Liver (tissue), 9 donors: ENCODE data around the gene MAPK1. TPM values are rescaled to one million over a fixed set of nuclear protein-coding genes. Genes with fewer than 3 reads are reported as not detected.

Experiments used
- DNase-seq: peaks from one replicate; pipeline ENCODE4 v3.0.0-alpha.2; 2017; ENCODE audit warnings: low spot score
- H3K27ac ChIP-seq, 2 donors: one replicate each; pipeline ENCODE4 v1.7.0; 2013; ENCODE audit warnings: inconsistent platforms in 2 of 2, low read length in 2 of 2, control low read depth in 1 of 2, low read depth in 1 of 2, mild to moderate bottlenecking in 1 of 2
- H3K27me3 ChIP-seq, 4 donors: one replicate each; pipeline versions ENCODE4 v1.6.1 to v1.7.0; 2013; ENCODE audit warnings: low read length in 3 of 4, inconsistent platforms in 1 of 4, mild to moderate bottlenecking in 1 of 4, moderate library complexity in 1 of 4; ENCODE audit not compliant: control insufficient read depth in 4 of 4, insufficient read depth in 4 of 4
- H3K36me3 ChIP-seq, 4 donors: one replicate each; pipeline versions ENCODE4 v1.6.1 to v1.7.0; 2013; ENCODE audit warnings: low read length in 3 of 4, mild to moderate bottlenecking in 3 of 4, low read depth in 1 of 4, moderate library complexity in 1 of 4; ENCODE audit not compliant: control insufficient read depth in 4 of 4, insufficient read depth in 3 of 4
- H3K4me1 ChIP-seq, 4 donors: one replicate each; pipeline versions ENCODE4 v1.6.1 to v1.7.0; 2013; ENCODE audit warnings: low read length in 3 of 4, mild to moderate bottlenecking in 3 of 4, moderate library complexity in 1 of 4; ENCODE audit not compliant: control insufficient read depth in 4 of 4, insufficient read depth in 4 of 4
- H3K4me3 ChIP-seq, 3 donors: one replicate each; pipeline versions ENCODE4 v1.6.1 to v1.7.0; 2013; ENCODE audit warnings: low read length in 3 of 3, control low read depth in 1 of 3, low read depth in 1 of 3, mild to moderate bottlenecking in 1 of 3
- H3K9ac ChIP-seq, 2 donors: one replicate each; pipeline ENCODE4 v1.7.0; 2013; ENCODE audit warnings: low read length in 2 of 2, mild to moderate bottlenecking in 2 of 2, moderate library complexity in 2 of 2, control low read depth in 1 of 2, low read depth in 1 of 2
- H3K9me3 ChIP-seq, 4 donors: one replicate each; pipeline versions ENCODE4 v1.6.1 to v1.7.0; 2013; ENCODE audit warnings: low read length in 3 of 4; ENCODE audit not compliant: control insufficient read depth in 4 of 4
- FOXA1 ChIP-seq: IDR thresholded peaks from 2 replicates; pipeline ENCODE4 v1.6.1; 2016; ENCODE audit warnings: antibody characterized with exemption
- FOXA2 ChIP-seq: IDR thresholded peaks from 2 replicates; pipeline ENCODE4 v1.6.1; 2016; ENCODE audit warnings: antibody characterized with exemption
- GABPA ChIP-seq, 2 donors: IDR thresholded peaks in 1 of 2; conservative IDR thresholded peaks in 1 of 2; 2 replicates each; pipeline ENCODE4 v1.6.1; 2016; ENCODE audit warnings: antibody characterized with exemption in 2 of 2, mild to moderate bottlenecking in 1 of 2, moderate library complexity in 1 of 2
- HNF4G ChIP-seq: IDR thresholded peaks from 2 replicates; pipeline ENCODE4 v1.6.1; 2016; ENCODE audit warnings: antibody characterized with exemption
- RAD21 ChIP-seq, 2 donors: IDR thresholded peaks; 2 replicates each; pipeline ENCODE4 v1.6.1; 2016; ENCODE audit warnings: antibody characterized with exemption in 2 of 2, mild to moderate bottlenecking in 2 of 2
- RXRA ChIP-seq, 2 donors: IDR thresholded peaks; 2 replicates each; pipeline ENCODE4 v1.6.1; 2017 to 2018; ENCODE audit warnings: antibody characterized with exemption in 2 of 2, mild to moderate bottlenecking in 1 of 2
- SP1 ChIP-seq: IDR thresholded peaks from 2 replicates; pipeline ENCODE4 v1.6.1; 2018; ENCODE audit warnings: antibody characterized with exemption, mild to moderate bottlenecking
- TAF1 ChIP-seq: conservative IDR thresholded peaks from 2 replicates; pipeline ENCODE4 v1.6.1; 2016; ENCODE audit warnings: antibody characterized with exemption, mild to moderate bottlenecking
- YY1 ChIP-seq: IDR thresholded peaks from 2 replicates; pipeline ENCODE4 v1.6.1; 2016; ENCODE audit warnings: antibody characterized with exemption, mild to moderate bottlenecking
- WGBS: extraction: QIAGEN DNeasy Blood & Tissue Kit; methylation state at CpG from one replicate; pipeline ENCODE4 v1.1.7; 2013; 5-methylcytosine and 5-hydroxymethylcytosine counted together
- polyA plus RNA-seq, 2 donors: library from polyadenylated mRNA; stranded (reverse) in 1 of 2; unstranded in 1 of 2; fragments of 200-250 nt in 1 of 2; fragments of >200 nt in 1 of 2; fragmentation: Nextera tagmentation in 1 of 2; extraction: Ambion mirVana in 1 of 2; gene quantifications; one replicate each; pipeline versions ENCODE4 v1.2.1 to v1.2.3, GENCODE V29; 2013 to 2015
- total RNA-seq, 2 donors: library from RNA; depleted of rRNA; stranded (reverse); fragments of >200 nt; gene quantifications; one replicate each; pipeline ENCODE4 v1.2.3, GENCODE V29; 2014
- TF ChIP-seq, protein P1 (sequence below): fragments of 150-350 bp; IDR thresholded peaks from 2 replicates; pipeline ENCODE4 v1.5.1; 2017; ENCODE audit warnings: improper control_type of control experiment, low read depth, low read length; ENCODE audit not compliant: missing input control
- TF ChIP-seq, protein P2 (sequence below): IDR thresholded peaks from 2 replicates; pipeline ENCODE4 v1.6.1; 2016; ENCODE audit warnings: antibody characterized with exemption, mild to moderate bottlenecking
- TF ChIP-seq, protein P3 (sequence below): IDR thresholded peaks from 2 replicates; pipeline ENCODE4 v1.6.1; 2016; ENCODE audit warnings: antibody characterized with exemption
- donor health status: healthy.
- donor health status: healthy.
- donor health status: healthy.
- donor health status: healthy.
- donor health status: healthy.

The MAPK1 gene
- total and polyA plus RNA-seq, 4 donors = 8.3 to 31.8 (median 22.8) TPM

DNA sequence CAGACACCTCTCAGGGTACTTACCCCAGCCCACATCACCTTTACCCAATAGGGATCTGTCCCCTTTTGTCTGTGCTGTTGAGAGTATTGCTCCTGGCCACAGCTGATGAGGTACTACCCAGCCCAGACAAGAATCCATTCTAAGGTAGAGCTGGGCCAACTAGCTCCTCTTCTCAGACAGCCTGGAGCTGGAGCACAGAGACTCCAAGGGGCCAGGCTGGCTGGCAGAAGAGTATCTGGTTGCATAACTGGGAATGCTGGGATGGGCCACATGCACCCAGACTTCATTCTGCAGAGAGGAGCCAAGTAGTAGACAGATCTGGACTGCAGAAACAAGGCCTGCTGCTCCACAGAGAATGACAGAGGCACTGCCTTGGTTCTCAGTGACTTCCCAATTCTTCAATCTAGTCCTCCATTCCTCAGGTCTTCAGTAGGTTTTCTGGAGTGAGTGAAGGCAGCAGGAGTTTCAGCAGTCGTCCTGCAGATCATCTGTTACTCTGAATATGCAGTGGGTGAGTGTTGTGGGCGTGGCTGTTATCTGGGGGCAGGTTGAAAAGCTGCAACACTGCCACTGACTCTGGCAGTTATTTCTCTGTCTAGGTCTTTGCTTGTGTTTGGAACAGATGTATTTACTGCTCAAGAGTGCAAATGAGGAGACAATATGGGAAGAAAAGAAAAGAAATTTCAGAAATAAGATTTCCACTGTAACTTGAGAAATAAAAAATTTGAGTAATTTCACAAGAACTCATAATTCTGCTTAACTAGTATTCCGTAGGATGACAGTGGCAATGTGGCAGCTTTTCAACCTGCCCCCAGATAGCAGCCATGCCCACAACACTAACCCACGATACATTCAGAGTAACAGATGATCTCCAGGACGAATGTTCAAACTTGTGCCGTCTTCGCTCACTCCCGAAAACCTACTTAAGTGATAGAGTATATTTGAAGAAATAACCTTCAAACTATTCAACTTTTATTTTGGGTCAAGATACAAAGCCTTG, 34.9 kb downstream of the MAPK1 start:
- WGBS = 88% methylated on average over 8 of the region's 8 CpGs
- no peak overlapping the region for H3K27ac ChIP-seq

DNA sequence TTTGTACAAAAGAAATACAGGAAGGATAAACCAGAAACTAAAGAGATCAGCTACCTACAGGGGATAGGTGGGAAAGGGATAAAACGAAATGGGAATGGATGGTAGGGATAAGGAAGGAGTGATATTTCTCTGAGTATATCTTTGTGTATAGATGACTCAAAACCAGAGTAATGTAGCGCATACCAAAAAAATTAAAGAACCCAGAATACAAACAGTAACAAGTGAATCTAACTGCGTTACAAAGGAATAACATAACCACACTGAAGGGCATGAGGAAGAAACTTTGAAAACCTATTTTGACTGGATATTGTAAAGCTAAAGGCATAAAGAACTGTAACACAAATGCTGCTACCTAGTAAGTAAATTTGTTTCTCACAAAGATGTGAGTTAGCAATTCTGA, 37.9 kb downstream of the MAPK1 start:
- Histone ChIP-seq H3K4me3 (no peak overlapping the region), H3K4me1 (peaks cover 0 to 2% (median 0%) of the 10 kb centered on the region in 4 donors), H3K9me3 (no peaks in the 10 kb centered on the region), H3K27ac (no peak overlapping the region), H3K9ac (no peak overlapping the region), H3K36me3 (no peaks in the 10 kb centered on the region), H3K27me3 (no peaks in the 10 kb centered on the region)
- TF ChIP-seq HNF4G (no peak), GABPA (IDR thresholded peaks at IDR 0.05 in 1 of 2, conservative IDR thresholded peaks at IDR 0.05 in 1 of 2) (no peak), SP1 (no peak), RAD21 (IDR thresholded peaks at IDR 0.05) (no peak), RXRA (IDR thresholded peaks at IDR 0.05) (no peak)
- TF ChIP-seq, protein P1, sequence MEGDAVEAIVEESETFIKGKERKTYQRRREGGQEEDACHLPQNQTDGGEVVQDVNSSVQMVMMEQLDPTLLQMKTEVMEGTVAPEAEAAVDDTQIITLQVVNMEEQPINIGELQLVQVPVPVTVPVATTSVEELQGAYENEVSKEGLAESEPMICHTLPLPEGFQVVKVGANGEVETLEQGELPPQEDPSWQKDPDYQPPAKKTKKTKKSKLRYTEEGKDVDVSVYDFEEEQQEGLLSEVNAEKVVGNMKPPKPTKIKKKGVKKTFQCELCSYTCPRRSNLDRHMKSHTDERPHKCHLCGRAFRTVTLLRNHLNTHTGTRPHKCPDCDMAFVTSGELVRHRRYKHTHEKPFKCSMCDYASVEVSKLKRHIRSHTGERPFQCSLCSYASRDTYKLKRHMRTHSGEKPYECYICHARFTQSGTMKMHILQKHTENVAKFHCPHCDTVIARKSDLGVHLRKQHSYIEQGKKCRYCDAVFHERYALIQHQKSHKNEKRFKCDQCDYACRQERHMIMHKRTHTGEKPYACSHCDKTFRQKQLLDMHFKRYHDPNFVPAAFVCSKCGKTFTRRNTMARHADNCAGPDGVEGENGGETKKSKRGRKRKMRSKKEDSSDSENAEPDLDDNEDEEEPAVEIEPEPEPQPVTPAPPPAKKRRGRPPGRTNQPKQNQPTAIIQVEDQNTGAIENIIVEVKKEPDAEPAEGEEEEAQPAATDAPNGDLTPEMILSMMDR = no peak
- TF ChIP-seq, protein P2, sequence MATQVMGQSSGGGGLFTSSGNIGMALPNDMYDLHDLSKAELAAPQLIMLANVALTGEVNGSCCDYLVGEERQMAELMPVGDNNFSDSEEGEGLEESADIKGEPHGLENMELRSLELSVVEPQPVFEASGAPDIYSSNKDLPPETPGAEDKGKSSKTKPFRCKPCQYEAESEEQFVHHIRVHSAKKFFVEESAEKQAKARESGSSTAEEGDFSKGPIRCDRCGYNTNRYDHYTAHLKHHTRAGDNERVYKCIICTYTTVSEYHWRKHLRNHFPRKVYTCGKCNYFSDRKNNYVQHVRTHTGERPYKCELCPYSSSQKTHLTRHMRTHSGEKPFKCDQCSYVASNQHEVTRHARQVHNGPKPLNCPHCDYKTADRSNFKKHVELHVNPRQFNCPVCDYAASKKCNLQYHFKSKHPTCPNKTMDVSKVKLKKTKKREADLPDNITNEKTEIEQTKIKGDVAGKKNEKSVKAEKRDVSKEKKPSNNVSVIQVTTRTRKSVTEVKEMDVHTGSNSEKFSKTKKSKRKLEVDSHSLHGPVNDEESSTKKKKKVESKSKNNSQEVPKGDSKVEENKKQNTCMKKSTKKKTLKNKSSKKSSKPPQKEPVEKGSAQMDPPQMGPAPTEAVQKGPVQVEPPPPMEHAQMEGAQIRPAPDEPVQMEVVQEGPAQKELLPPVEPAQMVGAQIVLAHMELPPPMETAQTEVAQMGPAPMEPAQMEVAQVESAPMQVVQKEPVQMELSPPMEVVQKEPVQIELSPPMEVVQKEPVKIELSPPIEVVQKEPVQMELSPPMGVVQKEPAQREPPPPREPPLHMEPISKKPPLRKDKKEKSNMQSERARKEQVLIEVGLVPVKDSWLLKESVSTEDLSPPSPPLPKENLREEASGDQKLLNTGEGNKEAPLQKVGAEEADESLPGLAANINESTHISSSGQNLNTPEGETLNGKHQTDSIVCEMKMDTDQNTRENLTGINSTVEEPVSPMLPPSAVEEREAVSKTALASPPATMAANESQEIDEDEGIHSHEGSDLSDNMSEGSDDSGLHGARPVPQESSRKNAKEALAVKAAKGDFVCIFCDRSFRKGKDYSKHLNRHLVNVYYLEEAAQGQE = no peak
- 93% methylated on average over 3 of the region's 3 CpGs for WGBS
- DNase-seq = no peak

More for the DNA sequence above, 34.9 kb downstream of the MAPK1 start:
- H3K4me3 ChIP-seq = no peak overlapping the region
- TF ChIP-seq, protein P2 = no peak
- no peak for TF ChIP-seq FOXA1
- no peak for TF ChIP-seq YY1
- TF ChIP-seq FOXA2 = no peak
- TF ChIP-seq HNF4G = no peak
- no peak for TF ChIP-seq RAD21 (IDR thresholded peaks at IDR 0.05)
- TF ChIP-seq, protein P3, sequence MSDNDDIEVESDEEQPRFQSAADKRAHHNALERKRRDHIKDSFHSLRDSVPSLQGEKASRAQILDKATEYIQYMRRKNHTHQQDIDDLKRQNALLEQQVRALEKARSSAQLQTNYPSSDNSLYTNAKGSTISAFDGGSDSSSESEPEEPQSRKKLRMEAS = no peak
- TF ChIP-seq TAF1 = no peak
- TF ChIP-seq GABPA (IDR thresholded peaks at IDR 0.05 in 1 of 2, conservative IDR thresholded peaks at IDR 0.05 in 1 of 2) = no peak
- H3K9me3 ChIP-seq = no peaks in the 10 kb centered on the region
- no peak for DNase-seq
- no peaks in the 10 kb centered on the region for H3K27me3 ChIP-seq
- no peak overlapping the region for H3K9ac ChIP-seq
- no peaks in the 10 kb centered on the region for H3K36me3 ChIP-seq
- H3K4me1 ChIP-seq = peaks cover 2 to 8% (median 4%) of the 10 kb centered on the region in 4 donors
